ENCODE results near the gene GDF9. TPM values are rescaled to one million over a fixed set of nuclear protein-coding genes. Genes with fewer than 3 reads are reported as not detected.

Gene GDF9
- total and polyA plus RNA-seq, 2 experiments from 2014 or later, result 0.11 to 0.14 TPM

- TF ChIP-seq CTCF (conservative IDR thresholded peaks at IDR 0.05; ENCODE audit: low read depth in 2 of 2) (no peak), JUNB (IDR thresholded peaks at IDR 0.05; ENCODE audit: unreplicated experiment) (no peak), ZNF462 (CRISPR knock-in tag; IDR thresholded peaks at IDR 0.05) (no peak)
Measured at GRCh38 chr5:132853790-132854189, 12.5 kb downstream of the GDF9 start (continued).

- Histone ChIP-seq H2AFZ (no peak overlapping the region), H3K9me2 (ENCODE audit: insufficient read depth) (no peaks in the 10 kb centered on the region), H3K4me3 (no peak overlapping the region), H3K27ac (ENCODE audit: low read depth) (no peak overlapping the region), H3K27me3 (ENCODE audit: insufficient read depth) (no peaks in the 10 kb centered on the region), H3K4me2 (no peak overlapping the region), H3K36me3 (ENCODE audit: insufficient read depth) (no peaks in the 10 kb centered on the region), H4K20me1 (replicated peaks; ENCODE audit: insufficient read depth) (no peaks in the 10 kb centered on the region), H3F3A (replicated peaks; ENCODE audit: low read depth) (no peaks in the 10 kb centered on the region), H3K4me1 (ENCODE audit: insufficient read depth) (peaks cover 10% of the 10 kb centered on the region; the same call in 1 of the 2 replicates), H3K79me2 (replicated peaks; ENCODE audit: insufficient read depth) (no peaks in the 10 kb centered on the region)
- Mint-ChIP-seq H3K27me3 (ENCODE audit: insufficient read depth, low read depth, poor library complexity) (peaks cover 1% of the 10 kb centered on the region), H3K9me3 (no peaks in the 10 kb centered on the region), H3K4me1 (peaks cover 5% of the 10 kb centered on the region; the same call in 2 of the 3 replicates), H3K36me3 (ENCODE audit: low read depth) (no peaks in the 10 kb centered on the region), H3K27ac (no peak overlapping the region), H3K4me3 (no peak overlapping the region)
- ATAC-seq (no peak), DNase-seq (ENCODE audit: low spot score) (no peak)
- TF ChIP-seq EZH2 (IDR thresholded peaks at IDR 0.05; ENCODE audit: low read depth, unreplicated experiment) (no peak), ZNF114 (CRISPR knock-in tag; IDR thresholded peaks at IDR 0.05) (no peak), JUNB (IDR thresholded peaks at IDR 0.05; ENCODE audit: unreplicated experiment) (no peak), NANOG (IDR thresholded peaks at IDR 0.05; ENCODE audit: borderline replicate concordance) (no peak), ZNF462 (CRISPR knock-in tag; IDR thresholded peaks at IDR 0.05) (no peak), ZNF331 (CRISPR knock-in tag; IDR thresholded peaks at IDR 0.05; ENCODE audit: low read depth) (no peak), EZH2phosphoT487 (IDR thresholded peaks at IDR 0.05; ENCODE audit: unreplicated experiment) (no peak)
Measured at GRCh38 chr5:132853323-132853722, 12.9 kb downstream of the GDF9 start.
